Tibial artery (tissue), 4 donors: ENCODE data around the gene ZNF385D.

ENCODE experiments used
- DNase-seq, 2 donors: peaks; one replicate each; pipeline ENCODE4 v3.0.0-alpha.2; 2019
- H3K27ac ChIP-seq, 2 donors: fragments of 200-600 bp; sonication (generic) in 1 of 2; 1 replicate in 1 of 2; 2 replicates in 1 of 2; pipeline ENCODE4 v1.5.1; 2018 to 2019; ENCODE audit warnings: mild to moderate bottlenecking in 1 of 2
- H3K27me3 ChIP-seq, 2 donors: fragments of 200-600 bp; sonication (generic) in 1 of 2; one replicate each; pipeline versions ENCODE4 v1.5.1 to v1.6.0; 2016 to 2019
- H3K36me3 ChIP-seq, 3 donors: fragments of 200-600 bp; sonication (generic) in 2 of 3; one replicate each; pipeline ENCODE4 v1.5.1; 2016 to 2019; ENCODE audit warnings: mild to moderate bottlenecking in 2 of 3
- H3K4me1 ChIP-seq, 4 donors: fragments of 200-600 bp; sonication (generic) in 2 of 4; 1 replicate in 3 of 4; 2 replicates in 1 of 4; pipeline ENCODE4 v1.5.1; 2016 to 2019
- H3K4me3 ChIP-seq, 2 donors: fragments of 200-600 bp; sonication (generic) in 1 of 2; 1 replicate in 1 of 2; 2 replicates in 1 of 2; pipeline ENCODE4 v1.5.1; 2018 to 2019; ENCODE audit warnings: mild to moderate bottlenecking in 2 of 2
- H3K9me3 ChIP-seq, 3 donors: fragments of 200-600 bp; sonication (generic) in 1 of 3; one replicate each; pipeline ENCODE4 v1.5.1; 2016 to 2019
- intact Hi-C: fragments of 100-400 bp; cut with DNase I; formaldehyde crosslinking; loops from one replicate; pipeline ENCODE4 v1.15.0; 2023; ENCODE audit warnings: low total_unique reads
- TF ChIP-seq, protein P1 (sequence below), 2 experiments: fragments of 200-600 bp in 1 of 2; fragments of 450-650 bp in 1 of 2; IDR thresholded peaks; one replicate each; pipeline ENCODE4 v1.5.1; 2017 to 2019; ENCODE audit warnings: antibody characterized with exemption in 2 of 2, mild to moderate bottlenecking in 1 of 2, moderate library complexity in 1 of 2

Gene ZNF385D

DNA sequence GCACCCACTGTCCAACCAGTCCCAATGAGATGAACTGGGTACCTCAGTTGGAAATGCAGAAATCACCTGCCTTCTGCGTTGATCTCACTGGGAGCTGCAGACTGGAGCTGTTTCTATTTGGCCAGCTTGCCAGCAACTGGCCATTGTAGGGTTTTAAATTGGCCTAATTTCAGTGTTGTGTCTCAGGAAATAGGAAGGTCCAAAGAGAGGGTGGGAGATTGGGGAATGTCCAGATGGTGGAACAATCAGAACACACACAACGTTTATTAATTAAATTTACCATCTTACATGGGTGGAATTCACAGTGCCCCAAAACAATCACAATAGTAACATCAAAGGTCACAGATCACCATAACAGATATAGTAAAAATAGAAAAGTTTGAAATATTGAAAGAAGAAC is 189.5 kb downstream of the ZNF385D start:
- peaks cover 0 to 3% (median 0%) of the 10 kb centered on the region in 3 donors for H3K36me3 ChIP-seq
- H3K4me3 ChIP-seq: no peak overlapping the region
- peaks cover 0 to 7% (median 0%) of the 10 kb centered on the region in 4 donors for H3K4me1 ChIP-seq
- no peaks in the 10 kb centered on the region for H3K27me3 ChIP-seq
- intact Hi-C loops: no loop called here
- TF ChIP-seq, protein P1, sequence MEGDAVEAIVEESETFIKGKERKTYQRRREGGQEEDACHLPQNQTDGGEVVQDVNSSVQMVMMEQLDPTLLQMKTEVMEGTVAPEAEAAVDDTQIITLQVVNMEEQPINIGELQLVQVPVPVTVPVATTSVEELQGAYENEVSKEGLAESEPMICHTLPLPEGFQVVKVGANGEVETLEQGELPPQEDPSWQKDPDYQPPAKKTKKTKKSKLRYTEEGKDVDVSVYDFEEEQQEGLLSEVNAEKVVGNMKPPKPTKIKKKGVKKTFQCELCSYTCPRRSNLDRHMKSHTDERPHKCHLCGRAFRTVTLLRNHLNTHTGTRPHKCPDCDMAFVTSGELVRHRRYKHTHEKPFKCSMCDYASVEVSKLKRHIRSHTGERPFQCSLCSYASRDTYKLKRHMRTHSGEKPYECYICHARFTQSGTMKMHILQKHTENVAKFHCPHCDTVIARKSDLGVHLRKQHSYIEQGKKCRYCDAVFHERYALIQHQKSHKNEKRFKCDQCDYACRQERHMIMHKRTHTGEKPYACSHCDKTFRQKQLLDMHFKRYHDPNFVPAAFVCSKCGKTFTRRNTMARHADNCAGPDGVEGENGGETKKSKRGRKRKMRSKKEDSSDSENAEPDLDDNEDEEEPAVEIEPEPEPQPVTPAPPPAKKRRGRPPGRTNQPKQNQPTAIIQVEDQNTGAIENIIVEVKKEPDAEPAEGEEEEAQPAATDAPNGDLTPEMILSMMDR (IDR thresholded peaks at IDR 0.05): no peak
- H3K27ac ChIP-seq: no peak overlapping the region
- no peaks in the 10 kb centered on the region for H3K9me3 ChIP-seq
- no peak for DNase-seq

DNA sequence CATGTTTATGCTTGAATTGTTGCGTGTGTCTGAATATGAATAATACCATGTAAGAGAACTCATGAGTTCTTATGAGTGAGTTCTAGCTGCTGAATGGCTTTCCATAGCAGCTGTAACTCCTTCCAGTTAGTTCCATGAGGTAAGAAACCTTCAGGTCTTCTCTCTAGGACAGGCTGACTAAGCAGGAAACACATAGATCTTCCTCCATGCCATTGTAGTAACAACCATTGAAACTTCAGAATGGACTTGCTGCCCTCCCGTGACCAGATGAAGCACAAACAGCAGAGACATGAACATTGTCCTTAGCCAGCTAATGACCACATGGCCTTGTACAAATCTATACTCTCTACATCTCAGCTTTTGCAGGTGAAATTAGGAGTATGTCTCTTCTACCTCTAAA is 200.0 kb downstream of the ZNF385D start:
- no peaks in the 10 kb centered on the region for H3K4me1 ChIP-seq
- H3K27ac ChIP-seq: no peak overlapping the region
- H3K27me3 ChIP-seq: no peaks in the 10 kb centered on the region
- H3K4me3 ChIP-seq: no peak overlapping the region
- H3K36me3 ChIP-seq: no peaks in the 10 kb centered on the region
- no peak for DNase-seq
- no peaks in the 10 kb centered on the region for H3K9me3 ChIP-seq
- intact Hi-C loops: no loop called here
- TF ChIP-seq, protein P1 (IDR thresholded peaks at IDR 0.05): no peak

DNA sequence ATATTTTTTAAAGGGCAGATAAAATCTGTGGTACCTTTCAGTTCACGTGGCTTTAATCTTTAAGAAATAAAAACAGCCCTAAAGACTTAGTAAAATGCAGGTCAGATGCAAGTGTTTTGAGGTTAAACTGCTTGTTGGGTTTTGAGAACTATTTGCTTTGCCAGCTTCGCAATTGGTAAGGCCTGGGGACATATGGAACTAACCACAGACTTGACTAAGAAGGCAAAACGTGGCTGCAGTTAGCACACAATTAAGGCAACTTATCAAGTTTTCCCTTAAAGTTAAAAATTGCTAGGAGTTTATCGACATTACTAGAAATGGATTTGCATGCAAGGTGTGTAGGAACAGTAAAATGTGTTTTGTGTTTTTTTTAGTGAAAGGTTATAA is 206.9 kb downstream of the ZNF385D start:
- Histone ChIP-seq H3K36me3 (no peaks in the 10 kb centered on the region), H3K27ac (no peak overlapping the region), H3K27me3 (no peaks in the 10 kb centered on the region), H3K4me1 (no peaks in the 10 kb centered on the region), H3K4me3 (no peak overlapping the region), H3K9me3 (no peaks in the 10 kb centered on the region)
- TF ChIP-seq, protein P1 (IDR thresholded peaks at IDR 0.05): no peak
- DNase-seq: no peak
- intact Hi-C loops: no loop called here

DNA sequence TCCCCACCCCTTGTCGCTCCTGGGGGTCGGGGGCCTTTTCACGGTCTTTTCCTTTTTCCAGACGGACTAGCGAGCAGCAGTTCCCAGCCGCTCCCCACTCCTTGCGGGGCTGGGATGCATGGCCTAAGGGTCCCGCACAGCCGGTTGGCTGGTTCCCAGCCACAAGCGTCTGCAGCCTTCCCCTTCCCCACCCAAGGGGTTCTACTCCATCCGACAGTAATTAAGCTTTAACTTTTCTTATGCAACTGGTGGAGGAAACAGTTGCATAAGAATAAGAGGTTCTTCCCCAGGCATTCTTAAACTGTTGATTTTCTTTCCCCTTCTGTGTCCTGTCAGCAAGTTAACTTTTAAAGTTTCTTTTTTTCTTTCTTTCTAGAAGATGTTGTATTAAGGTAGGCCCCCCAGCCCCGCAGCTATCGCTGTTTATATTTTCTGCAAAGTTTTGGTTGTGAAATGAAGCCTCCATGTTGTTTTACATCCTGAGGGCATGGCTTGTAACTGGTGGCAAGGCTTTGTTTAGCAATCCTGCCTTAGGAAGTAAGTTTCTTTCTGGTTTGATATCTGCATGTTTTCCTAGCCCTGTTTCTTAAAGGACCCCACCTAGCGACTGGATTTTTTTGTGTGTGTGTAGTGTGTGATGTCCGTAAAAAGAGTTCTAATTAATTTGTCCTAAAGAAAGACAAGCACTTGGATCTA is 207.5 kb downstream of the ZNF385D start:
- Histone ChIP-seq H3K27ac (no peak overlapping the region), H3K4me1 (no peaks in the 10 kb centered on the region), H3K9me3 (no peaks in the 10 kb centered on the region), H3K36me3 (no peaks in the 10 kb centered on the region), H3K27me3 (no peaks in the 10 kb centered on the region), H3K4me3 (no peak overlapping the region)
- TF ChIP-seq, protein P1 (IDR thresholded peaks at IDR 0.05): no peak
- DNase-seq: no peak
- intact Hi-C loops: no loop called here

DNA sequence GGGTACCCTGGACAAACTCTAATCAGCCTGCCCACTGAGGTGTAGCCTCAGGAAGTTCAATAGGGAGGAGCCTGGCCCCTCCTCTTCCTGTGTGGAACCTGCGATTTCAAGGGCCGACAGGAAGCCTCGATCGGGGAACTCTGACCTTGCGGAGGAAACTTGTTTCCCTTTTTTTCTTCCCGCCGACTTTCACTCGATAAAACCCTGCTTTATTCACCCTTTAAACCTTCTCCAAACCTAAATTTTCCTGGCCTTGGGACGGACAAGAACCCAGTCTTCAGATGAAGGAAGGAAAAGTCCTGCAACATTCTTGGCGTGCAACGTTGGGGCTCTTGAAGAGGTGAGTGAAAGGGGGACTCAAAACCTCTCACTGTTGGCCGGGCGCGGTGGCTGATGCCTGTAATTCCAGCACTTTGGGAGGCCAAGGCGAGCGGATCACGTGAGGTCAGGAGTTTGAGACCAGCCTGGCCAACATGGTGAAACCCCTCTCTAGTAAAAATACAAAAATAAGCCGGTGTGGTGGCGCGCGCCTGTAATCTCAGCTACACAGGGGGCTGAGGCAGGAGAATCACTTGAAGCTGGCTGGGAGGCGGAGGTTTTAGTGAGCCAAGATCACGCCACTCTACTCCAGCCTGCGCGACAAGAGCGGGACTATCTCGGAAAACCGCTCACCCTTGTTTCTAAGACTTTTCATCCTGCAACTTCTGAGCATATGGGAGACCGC is 208.2 kb downstream of the ZNF385D start:
- H3K4me3 ChIP-seq: no peak overlapping the region
- TF ChIP-seq, protein P1 (IDR thresholded peaks at IDR 0.05): no peak
- no peak overlapping the region for H3K27ac ChIP-seq
- no peak for DNase-seq
- H3K4me1 ChIP-seq: no peaks in the 10 kb centered on the region
- intact Hi-C loops: no loop called here
- H3K9me3 ChIP-seq: no peaks in the 10 kb centered on the region
- H3K27me3 ChIP-seq: no peaks in the 10 kb centered on the region
- H3K36me3 ChIP-seq: no peaks in the 10 kb centered on the region
